Nephron progenitor cell (in vitro differentiated cells): ENCODE measurements around the gene SPC24.

ENCODE experiments used
- DNase-seq: peaks from one replicate; pipeline ENCODE4 v3.0.0; 2021
- H3K27ac Mint-ChIP-seq: 2 replicates; pipeline ENCODE4 v1.8.0; 2021; ENCODE audit warnings: mild to moderate bottlenecking, moderate library complexity, mixed read lengths
- H3K27me3 Mint-ChIP-seq: 2 replicates; pipeline ENCODE4 v1.8.0; 2021; ENCODE audit warnings: mild to moderate bottlenecking, low read depth, mixed read lengths; ENCODE audit not compliant: poor library complexity
- H3K36me3 Mint-ChIP-seq: 2 replicates; pipeline ENCODE4 v1.8.0; 2021; ENCODE audit warnings: low read depth, mixed read lengths
- H3K4me1 Mint-ChIP-seq: 2 replicates; pipeline ENCODE4 v1.8.0; 2021; ENCODE audit warnings: mixed read lengths
- H3K4me3 Mint-ChIP-seq: 2 replicates; pipeline ENCODE4 v1.8.0; 2021; ENCODE audit warnings: mild to moderate bottlenecking, moderate library complexity, mixed read lengths
- H3K9me3 Mint-ChIP-seq: 2 replicates; pipeline ENCODE4 v1.8.0; 2021; ENCODE audit warnings: mild to moderate bottlenecking, moderate library complexity, mixed read lengths
- CTCF ChIP-seq: fragments of 200-600 bp; sonication (generic); IDR thresholded peaks from 2 replicates; pipeline ENCODE4 v1.5.0; 2021; ENCODE audit warnings: antibody characterized with exemption

SPC24 gene

GRCh38 chr19:11194173-11194572 lies 38.6 kb upstream of the SPC24 start:
- Mint-ChIP-seq H3K36me3 (peaks cover 8% of the 10 kb centered on the region), H3K27ac (no peak overlapping the region), H3K27me3 (no peaks in the 10 kb centered on the region), H3K9me3 (no peaks in the 10 kb centered on the region), H3K4me3 (no peak overlapping the region), H3K4me1 (peaks cover 11% of the 10 kb centered on the region)
- TF ChIP-seq CTCF = no peak
- no peak for DNase-seq

DNA sequence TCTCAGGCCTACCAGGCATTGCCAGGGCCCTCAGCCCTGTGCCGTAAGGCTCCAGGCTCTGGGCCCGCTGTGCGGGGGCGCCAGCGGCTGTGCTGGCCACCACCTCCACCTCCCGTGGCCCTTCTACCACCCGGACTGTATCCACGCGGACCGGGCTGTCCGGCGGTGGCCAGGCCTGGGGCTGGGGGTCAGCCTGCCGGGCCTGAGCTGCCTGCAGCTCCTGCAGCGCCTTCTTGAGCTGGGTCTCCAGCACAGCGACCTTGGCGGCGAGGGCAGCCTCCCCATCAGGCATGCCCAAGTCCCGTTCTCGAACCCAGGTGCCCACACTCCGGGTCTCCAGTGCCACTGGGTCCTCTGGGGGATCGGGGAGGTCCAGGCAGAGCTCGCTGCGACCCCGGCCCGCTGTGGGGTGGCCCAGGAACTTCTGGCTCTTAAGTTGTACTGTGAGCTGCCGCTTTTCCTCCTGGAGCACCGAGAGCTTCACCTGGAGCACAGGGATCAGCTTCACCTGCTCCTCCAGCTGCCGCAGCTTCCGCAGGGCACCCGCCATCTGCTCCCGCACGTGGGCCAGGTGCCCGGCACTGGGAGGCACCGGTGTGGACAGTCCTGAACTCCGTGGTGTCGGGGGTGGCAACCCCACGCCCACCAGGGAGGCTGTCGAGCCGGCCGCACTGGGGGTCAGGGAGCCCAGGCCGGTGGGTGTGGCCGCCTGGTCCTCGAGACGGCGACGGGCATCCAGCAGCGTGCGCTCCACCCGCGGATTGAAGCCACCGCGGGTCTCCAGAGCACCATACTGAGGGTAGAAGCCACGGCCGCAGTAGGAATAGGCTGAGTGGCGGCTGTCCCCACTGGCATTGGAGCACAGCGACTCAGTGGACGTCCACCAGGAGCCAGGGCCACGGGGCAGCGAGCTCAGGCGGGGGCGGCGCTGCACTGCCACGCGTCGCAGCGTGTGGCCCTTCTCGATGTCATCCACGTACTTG lies 37.7 kb upstream of the SPC24 start:
- DNase-seq = no peak
- no peak overlapping the region for H3K4me3 Mint-ChIP-seq

DNA sequence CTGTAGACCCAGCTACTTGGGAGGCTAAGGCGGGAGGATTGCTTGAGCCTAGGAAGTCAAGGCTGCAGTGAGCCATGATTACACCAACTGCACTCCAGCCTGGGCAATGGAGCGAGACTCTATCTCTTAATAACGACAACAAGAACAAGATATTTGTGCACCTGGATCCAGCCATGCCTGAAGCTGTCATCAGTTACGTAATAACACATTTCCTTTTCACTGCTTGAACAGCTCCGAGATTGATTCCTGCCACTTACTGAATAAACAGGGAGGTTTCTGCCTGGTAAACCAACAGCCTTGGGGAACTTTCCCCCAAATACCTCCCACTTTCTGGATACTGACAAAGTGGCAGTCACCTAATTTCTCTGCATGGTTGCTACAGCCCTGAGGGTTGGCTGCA lies 36.4 kb upstream of the SPC24 start:
- no peak overlapping the region for H3K27ac Mint-ChIP-seq
- DNase-seq = no peak
- H3K27me3 Mint-ChIP-seq = no peaks in the 10 kb centered on the region
- peaks cover 20% of the 10 kb centered on the region for H3K36me3 Mint-ChIP-seq
- H3K4me3 Mint-ChIP-seq = no peak overlapping the region
- peaks cover 11% of the 10 kb centered on the region for H3K4me1 Mint-ChIP-seq
- no peak for TF ChIP-seq CTCF
- no peaks in the 10 kb centered on the region for H3K9me3 Mint-ChIP-seq

More for the DNA sequence above, 37.7 kb upstream of the SPC24 start:
- Mint-ChIP-seq H3K27ac (no peak overlapping the region), H3K9me3 (no peaks in the 10 kb centered on the region), H3K27me3 (no peaks in the 10 kb centered on the region), H3K4me1 (peaks cover 11% of the 10 kb centered on the region), H3K36me3 (peaks cover 8% of the 10 kb centered on the region)
- no peak for TF ChIP-seq CTCF

DNA sequence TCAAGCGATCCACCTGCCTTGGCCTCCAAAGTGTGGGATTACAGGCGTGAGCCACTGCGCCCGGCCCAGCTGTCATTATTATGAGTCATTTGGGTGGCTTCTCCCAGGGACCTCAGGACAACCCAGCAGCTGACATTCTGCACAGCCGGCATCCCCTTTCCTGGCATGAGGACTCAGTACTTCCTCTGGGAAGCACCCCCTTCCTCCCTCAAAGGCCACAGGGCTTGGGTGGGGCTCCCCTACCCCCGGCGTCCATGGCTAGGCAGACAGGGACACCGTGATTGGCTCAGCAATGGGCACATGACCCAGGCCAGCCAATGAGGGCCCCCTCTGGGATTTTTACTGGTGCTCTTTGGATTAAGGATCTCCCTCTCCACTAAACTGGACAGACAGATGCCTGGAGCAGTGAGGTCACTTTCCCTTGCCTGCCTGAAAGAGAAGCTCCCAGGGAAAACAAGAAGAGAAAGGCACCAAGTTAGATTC lies 35.7 kb upstream of the SPC24 start:
- Mint-ChIP-seq H3K27me3 (no peaks in the 10 kb centered on the region), H3K9me3 (no peaks in the 10 kb centered on the region), H3K36me3 (peaks cover 26% of the 10 kb centered on the region), H3K4me3 (no peak overlapping the region), H3K4me1 (peaks cover 13% of the 10 kb centered on the region), H3K27ac (no peak overlapping the region)
- DNase-seq = no peak
- no peak for TF ChIP-seq CTCF

- H3K27ac Mint-ChIP-seq = no peak overlapping the region
- TF ChIP-seq CTCF = no peak
Measured at GRCh38 chr19:11190501-11190900, 34.9 kb upstream of the SPC24 start.

More at GRCh38 chr19:11190501-11190900, 34.9 kb upstream of the SPC24 start:
- H3K4me1 Mint-ChIP-seq = peaks cover 15% of the 10 kb centered on the region
- H3K9me3 Mint-ChIP-seq = no peaks in the 10 kb centered on the region
- H3K36me3 Mint-ChIP-seq = peaks cover 34% of the 10 kb centered on the region
- no peaks in the 10 kb centered on the region for H3K27me3 Mint-ChIP-seq
- DNase-seq = no peak
- no peak overlapping the region for H3K4me3 Mint-ChIP-seq
